HG03135 (cell line): Measurements from ENCODE around the gene IL33.
"Not testable (repeated sequence)": the region's sequence is repeated elsewhere in the genome, so short reads cannot be mapped to it uniquely, and the experiment has no call there.

Experiments
- ATAC-seq: cut with Tn5 transposase; IDR thresholded peaks from one replicate; pipeline ENCODE4 v1.9.1; 2021; ENCODE audit warnings: mild to moderate bottlenecking, moderate library complexity; ENCODE audit not compliant: unreplicated experiment

Gene IL33

GRCh38 chr9:6215562-6215961 is at the start of gene IL33:
Gene IL33 (plus strand): TSS chr9:6215807. CDS start chr9:6241695, 25,888 bp downstream.
- no peak for ATAC-seq

GRCh38 chr9:6171667-6172066 is 43.9 kb upstream of the IL33 start:
- ATAC-seq = no peak

DNA sequence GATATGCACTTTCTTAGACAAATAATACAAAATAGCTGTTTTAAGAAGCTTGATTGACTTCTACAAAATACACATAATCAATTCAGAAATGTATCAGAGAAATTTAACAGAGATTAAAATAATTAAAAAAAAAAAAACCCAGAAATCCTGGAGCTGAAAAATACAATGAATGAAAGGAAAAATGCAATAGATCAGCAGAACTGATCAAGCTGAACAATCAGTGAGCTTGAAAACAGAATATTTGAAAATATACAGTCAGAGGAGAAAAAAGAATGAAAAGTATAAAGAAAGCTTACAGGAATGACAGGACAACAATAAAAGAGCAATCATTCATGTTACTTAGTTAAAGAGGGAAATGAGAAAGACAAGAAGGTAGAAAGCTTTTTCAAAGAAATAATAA is 41.7 kb upstream of the IL33 start:
- ATAC-seq = no peak

- ATAC-seq = not testable (repeated sequence)
Measured at GRCh38 chr9:6182549-6183226, 32.9 kb upstream of the IL33 start.

DNA sequence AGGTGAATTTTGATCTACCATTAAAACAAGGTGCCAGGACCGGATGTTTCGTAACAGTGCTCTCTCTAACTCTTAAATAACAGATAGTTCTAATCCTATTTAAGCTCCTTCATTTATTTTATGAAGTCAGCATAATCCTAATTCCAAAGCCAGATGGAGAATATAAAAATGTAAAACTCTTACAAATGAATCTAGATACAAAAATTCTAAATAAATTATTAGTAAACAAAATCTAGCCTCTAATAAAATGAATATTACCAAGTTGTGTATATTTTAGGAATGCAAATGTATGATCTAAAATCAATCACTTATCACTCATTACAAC is 32.4 kb upstream of the IL33 start:
- ATAC-seq = no peak

DNA sequence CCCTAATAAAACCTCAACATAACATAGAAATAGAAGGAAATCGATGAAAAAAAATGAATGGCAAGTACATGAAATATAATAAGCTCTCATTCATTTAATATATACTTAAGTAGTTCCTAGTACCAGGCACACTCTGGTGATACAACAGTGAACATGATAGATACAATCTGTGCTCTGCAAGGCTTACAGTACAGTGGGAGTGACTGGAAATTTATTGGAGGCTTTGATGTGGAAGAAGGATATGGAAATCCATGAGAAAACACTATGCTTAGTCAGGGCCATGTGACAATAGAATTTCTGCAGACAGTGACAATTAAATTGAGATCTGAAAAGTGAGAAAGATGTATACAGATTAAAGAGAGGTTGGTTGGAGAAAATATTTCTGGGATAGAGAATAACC is 32.0 kb upstream of the IL33 start:
- no peak for ATAC-seq

GRCh38 chr9:6184749-6185645 is 30.6 kb upstream of the IL33 start:
- ATAC-seq = peak; percentile 98

- no peak for ATAC-seq
Measured at GRCh38 chr9:6186691-6187090, 28.9 kb upstream of the IL33 start.

GRCh38 chr9:6187272-6187671 is 28.3 kb upstream of the IL33 start:
- no peak for ATAC-seq

GRCh38 chr9:6188466-6188865 is 27.1 kb upstream of the IL33 start:
- ATAC-seq = no peak

DNA sequence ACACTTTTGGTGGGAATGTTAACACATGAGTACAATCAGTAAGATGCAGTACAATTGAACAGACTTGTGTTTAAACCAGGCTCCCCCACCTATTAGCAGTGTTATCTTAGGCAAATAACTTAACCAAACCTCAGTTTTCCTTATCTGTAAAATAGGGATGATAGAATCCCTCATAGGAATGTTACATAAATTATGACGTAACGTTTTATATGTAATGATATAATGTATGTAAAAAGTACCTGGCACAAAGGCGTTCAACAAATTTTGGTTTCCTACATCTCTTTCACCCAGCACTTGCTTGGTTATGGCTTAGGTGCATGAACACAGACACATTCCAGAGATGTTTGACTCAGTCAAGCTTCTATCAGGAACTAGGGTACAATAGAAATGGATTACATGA is 26.7 kb upstream of the IL33 start:
- no peak for ATAC-seq

DNA sequence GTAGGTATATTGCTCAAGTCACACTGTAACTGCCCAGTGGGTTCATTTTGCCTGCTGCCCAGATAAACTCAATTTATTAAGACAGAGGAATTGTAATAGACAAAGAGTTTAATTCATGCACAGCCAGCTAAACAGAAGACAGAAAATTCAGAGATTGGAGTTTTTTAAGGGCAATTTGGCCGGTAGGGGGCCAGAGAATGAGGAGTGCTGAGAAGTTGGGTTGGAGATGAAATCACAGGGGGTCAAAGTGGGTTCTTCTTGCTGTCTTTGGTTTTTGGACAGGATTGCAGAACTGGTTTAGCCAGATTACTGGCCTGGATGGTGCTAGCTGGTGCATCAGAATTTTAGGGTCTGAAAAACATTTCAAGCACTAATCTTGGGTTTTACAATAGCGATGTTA is 20.7 kb upstream of the IL33 start:
- ATAC-seq = no peak

DNA sequence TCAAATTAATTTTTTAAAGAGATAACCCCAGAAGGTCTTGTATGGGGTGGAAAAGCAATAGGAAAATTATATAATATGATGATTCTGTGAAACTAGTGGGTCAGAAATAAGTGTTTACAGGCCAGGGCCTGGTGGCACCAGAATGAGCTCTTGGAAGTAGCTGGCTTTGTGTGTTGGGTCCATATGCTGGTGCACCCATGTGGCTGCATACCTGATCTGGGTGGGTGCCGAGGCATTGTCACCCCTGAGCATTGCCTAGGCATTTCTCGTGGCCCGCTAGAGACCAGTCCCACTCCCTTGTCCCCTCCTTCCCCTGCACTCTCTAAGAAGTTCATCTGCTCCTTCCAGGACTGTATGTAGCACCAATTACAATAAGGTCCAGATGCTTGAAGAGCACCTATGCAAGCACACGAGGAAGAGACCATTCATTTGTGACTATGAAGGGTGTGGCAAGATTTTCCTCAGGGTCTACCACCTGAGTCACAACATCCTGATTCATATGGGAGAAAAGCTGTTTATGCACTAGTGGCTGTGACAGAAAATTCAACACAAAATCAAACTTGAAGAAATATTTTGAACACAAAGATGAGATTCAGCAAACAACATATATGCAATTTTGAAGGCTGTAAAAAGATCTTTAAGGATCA is 19.8 kb upstream of the IL33 start:
- ATAC-seq = no peak

- no peak for ATAC-seq
Measured at GRCh38 chr9:6197330-6197729, 18.3 kb upstream of the IL33 start.

DNA sequence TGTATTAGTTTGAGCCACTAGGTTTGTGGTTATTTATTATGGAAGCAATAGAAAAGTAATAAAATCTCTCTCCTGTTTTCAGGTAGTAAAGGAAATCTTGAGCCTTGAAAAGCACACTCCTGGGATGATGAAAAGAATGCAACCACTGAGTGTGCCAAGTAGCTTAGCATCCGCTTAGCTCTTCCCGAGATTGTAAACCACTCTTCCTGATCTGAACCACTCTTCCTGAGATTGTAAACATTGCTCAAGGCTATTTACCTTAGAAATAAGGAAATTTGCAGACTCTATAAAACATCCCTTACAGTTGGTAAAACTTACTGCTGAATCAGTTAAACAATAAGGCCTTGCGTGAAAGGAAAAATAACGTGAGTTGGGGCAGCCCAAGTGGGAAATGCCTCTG is 17.4 kb upstream of the IL33 start:
- ATAC-seq = no peak

DNA sequence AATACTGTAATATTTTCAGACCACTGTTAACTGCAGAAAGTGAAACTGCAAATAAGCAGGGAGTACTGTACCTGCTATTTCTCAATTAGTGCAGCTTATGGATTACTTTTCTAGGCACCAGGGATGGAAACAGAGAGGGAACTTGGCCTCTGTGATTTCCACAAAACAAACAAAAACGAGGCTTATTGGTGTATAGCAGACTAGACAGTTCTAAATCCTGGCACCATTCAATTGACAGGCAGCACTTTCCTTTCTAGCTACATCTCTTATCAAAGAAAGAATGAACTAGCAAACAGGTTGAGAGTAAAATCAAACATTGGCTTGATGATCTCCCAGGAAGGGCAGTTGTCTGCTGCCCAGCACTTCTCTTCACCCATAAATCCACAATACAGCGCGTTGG is 16.0 kb upstream of the IL33 start:
- no peak for ATAC-seq

GRCh38 chr9:6200761-6201160 is 14.8 kb upstream of the IL33 start:
- no peak for ATAC-seq

DNA sequence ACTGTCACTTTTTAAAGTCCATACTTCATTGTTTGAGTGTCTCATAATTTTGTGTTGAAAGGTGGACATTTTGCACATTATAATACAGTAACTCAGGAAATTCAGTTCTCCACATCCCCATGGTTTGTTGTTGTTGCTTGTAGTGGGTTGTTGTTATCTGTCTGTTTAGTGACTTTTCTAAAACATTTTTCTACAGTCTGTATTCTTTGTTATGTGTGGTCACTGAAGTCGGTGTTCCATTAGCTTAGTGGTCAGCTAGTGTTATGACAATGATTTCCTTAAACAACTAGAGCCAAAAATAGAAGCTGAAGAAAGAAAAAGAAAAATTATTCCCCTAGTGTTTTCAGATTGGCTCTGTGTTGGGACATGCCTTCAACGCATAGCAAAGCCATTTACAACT is 5.6 kb upstream of the IL33 start:
- no peak for ATAC-seq

DNA sequence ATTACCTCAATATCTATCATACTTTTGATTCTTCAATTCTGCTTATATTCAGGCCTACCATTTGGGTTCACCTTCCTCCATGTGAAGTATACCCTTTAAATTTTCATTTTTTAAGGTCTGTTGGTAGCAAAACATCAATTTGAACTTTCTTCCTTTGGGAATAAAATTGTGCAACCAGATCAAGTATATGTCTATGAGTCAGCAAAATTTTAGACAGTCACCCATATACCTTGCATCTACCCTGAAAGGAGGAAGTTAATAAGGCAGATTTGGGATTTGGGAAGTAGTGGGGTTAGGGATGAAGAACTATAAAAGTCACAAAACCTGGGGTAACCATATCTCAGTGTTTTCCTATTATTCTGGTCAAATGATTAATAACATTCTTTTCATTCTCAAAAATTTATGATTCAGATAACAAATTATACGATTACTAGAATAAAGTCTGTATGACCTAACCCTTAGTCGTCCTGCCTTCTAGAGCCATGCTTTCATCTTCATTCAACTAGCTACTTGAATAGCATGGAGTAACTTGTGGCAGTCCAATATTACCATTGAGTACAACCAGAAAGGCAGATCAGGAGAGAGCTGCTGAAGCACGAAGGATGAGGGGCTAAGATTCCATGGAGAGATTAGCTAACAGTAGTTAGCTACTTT is 2.8 kb upstream of the IL33 start:
- no peak for ATAC-seq

DNA sequence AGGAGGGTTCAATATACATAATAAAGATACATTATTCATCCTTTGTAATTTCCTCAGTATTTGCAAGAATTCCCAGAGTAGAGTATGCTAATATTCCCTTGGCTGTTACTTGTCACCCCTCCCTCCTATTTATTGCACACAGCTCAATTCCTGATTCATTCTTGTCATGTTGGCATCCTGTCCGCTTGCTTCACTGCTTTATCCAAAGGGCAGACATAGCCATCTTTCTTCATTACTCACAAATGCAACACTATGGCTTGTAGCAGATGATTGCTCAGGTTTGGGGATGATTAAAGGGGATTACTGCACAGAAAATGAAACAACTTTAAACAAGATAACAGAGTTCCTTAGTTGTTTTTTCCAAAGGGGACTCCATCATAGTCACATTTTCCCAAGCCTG is 1.2 kb upstream of the IL33 start:
- ATAC-seq = no peak

DNA sequence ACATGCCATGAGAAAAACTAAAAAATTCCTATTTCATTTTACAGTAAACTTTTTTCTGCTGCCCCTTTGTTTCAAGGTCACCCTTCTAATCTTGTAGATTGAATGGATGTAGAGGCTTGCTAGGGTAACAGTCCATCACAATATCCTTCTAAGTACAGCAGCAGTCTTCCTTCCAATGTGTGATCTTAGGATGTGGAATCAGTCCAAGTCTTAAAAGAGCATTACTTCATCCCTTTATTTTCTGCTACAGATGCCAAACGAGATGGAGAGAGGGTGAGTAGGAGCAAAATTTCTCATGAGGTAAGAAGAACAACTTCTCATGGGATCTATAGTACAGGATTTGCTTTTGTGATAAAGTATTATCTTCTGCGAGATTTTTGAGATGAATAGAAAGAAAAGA is 704 bp upstream of the IL33 start:
- no peak for ATAC-seq

- no peak for ATAC-seq
Measured at GRCh38 chr9:6216002-6216401, 395 bp downstream of the IL33 start.
